Embryonic facial prominence (tissue), 1 donor: Measurements from ENCODE around the gene DSCAM.

Experiments used
- DNase-seq: peaks from one replicate; pipeline ENCODE4 v3.0.0-alpha.2; 2016; ENCODE audit errors: extremely low spot score

The DSCAM gene

DNA sequence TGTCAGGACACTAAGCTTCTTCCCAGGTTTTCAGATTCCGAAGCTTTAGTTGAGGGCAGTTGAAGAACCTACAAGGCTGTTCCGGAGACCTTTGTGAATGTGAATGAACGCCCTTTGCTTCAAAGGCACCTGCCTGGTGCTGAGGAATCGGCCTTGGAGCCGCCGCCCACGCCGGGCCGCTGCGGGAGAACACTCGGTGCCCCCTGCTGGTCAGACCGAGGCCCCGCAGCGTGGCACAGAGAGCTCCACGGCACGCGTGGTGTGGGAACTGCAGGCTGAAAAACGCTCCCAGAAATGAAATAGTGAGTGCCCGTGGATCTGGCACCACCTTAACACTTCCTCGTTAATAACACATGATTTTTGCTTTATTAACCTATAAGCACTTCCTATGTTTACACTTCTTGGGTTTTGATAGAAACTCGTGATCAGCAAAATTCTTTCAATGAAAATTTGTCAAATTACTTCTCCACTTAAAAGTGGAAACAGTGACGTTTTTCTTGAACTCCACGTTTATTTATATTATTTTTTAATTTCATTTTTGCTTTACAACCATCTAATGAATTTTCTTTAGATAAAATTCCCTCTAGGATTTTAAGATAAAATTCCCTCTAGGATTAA is 460.6 kb downstream of the DSCAM start:
- no peak for DNase-seq

GRCh38 chr21:40385883-40386282 is 461.1 kb downstream of the DSCAM start:
- DNase-seq = no peak

DNA sequence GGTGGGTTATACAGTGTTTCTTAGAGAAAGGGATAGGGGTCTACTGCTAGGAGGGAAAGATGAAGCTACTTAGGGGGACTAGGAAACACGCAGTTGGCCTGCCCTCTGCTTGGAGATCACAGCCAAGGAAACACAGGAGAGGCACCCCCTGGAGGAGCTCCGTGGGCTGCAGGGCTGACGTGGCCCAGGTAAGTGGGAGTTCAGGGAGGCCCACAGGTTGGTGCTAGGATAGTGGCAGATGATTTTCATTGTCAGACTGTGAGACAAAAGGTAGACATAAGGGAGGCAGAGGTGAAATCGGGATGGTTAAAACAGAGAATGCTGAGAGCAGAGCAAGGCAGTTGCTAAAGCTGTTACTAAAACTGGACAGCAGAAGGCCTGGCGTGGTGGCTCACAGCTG is 463.0 kb downstream of the DSCAM start:
- DNase-seq = no peak

GRCh38 chr21:40381111-40381510 is 465.8 kb downstream of the DSCAM start:
- no peak for DNase-seq

- no peak for DNase-seq
Measured at GRCh38 chr21:40379881-40380810, 466.8 kb downstream of the DSCAM start.

- no peak for DNase-seq
Measured at GRCh38 chr21:40377135-40377534, 469.8 kb downstream of the DSCAM start.

GRCh38 chr21:40373761-40374160 is 473.2 kb downstream of the DSCAM start:
- DNase-seq = no peak

DNA sequence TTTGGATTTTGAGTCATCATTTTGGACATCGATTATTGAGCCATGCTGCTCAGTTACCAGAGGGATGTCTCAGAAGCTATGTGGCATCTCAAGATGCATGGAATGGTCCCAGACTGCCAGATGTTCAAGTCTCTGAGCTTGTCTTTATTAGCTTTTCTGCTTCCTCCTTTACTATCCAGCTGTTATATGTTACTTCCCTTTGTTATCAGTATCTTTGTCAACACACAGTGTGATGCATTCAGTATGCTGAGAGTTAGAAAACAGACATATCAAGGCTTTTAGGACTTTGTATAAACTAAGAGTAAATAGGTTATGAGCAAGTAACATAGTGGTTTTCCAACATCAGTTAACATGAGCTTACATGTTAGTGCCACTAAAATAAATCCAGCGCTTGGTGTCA is 474.5 kb downstream of the DSCAM start:
- DNase-seq = no peak

DNA sequence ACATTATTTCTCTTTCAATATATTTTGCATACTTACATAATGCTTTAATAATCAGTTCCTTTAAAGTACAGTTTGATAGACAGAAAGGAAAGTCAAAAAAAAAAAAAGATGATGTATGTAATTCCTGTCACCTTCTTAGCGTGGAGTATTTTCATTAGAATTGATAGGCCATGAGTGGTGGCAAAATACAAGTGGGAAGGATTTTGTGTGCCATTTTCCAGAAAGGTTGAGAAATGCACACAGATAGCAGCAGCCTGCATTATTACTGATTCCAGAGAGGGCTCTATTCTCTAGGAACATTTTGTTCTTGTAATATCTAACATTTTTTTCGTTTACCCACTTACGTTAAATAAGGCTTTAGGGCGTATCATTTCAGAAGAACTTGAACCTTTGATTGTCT is 475.6 kb downstream of the DSCAM start:
- no peak for DNase-seq

DNA sequence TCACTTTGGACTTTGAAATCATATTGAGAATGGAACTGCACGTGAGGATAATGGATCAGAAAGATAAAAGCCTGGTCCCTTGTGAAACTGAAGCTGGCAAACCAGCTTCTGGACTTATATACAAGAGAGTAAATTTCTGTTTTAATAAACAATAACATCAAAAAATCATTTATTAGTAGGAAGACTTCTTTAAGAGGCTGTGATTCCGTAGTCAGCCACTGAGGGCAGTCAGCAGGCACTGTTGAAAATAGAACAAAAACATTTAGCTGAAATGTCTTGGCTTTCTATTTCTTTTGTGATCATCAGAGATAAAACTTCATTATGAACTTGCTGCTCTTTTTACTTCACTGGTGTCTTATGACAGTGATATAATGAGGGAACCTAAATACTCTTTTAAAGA is 490.3 kb downstream of the DSCAM start:
- DNase-seq = no peak

DNA sequence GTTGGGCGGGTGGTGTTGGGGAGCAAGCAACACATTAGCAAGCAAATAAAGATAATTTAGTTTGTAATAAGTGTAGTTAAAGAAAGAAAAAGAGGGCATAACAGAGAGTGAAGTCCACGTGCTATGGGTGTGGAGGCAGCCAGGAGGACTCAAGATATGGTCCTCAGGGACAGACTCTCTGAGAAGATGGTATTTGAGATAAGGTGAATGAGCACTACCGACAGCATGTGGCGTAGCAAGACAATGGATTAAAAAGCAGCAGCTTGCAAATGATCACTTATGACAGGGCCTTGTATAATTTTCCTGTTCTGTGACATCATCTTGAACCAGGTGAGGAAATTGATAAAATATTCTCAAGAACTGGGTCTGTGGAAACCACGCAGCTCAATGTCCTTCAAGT is 491.9 kb downstream of the DSCAM start:
- no peak for DNase-seq

- DNase-seq = no peak
Measured at GRCh38 chr21:40351006-40351405, 496.0 kb downstream of the DSCAM start.

GRCh38 chr21:40349591-40349990 is 497.4 kb downstream of the DSCAM start:
- DNase-seq = no peak

DNA sequence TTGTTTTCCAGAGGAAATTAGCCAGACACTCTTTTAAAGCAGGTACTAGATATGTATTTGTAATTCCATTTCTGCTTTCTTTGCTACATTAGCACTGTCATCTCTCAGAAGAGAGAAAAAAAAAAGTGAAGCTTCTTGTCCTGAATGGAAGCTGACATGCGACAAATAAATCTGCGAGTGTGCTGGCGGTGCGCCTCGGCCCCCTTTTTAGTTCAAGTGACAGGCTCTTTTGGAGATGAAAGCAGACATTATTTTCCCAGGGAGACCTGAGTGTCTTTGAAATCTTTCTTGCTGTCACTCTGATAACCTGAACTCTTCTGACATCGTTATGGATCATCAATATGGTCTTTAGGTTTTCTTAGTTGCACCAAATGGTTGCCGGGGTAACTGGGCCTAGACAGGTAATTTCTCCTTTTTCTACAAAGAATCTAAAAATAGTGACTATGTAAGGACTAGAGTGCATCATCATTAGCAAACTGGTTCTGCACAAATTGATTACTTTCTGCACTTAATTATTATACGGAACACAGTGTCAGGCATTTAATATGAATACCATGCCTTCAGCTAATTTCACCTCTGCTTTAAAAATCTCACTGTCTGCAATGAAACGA is 501.1 kb downstream of the DSCAM start:
- DNase-seq = no peak

DNA sequence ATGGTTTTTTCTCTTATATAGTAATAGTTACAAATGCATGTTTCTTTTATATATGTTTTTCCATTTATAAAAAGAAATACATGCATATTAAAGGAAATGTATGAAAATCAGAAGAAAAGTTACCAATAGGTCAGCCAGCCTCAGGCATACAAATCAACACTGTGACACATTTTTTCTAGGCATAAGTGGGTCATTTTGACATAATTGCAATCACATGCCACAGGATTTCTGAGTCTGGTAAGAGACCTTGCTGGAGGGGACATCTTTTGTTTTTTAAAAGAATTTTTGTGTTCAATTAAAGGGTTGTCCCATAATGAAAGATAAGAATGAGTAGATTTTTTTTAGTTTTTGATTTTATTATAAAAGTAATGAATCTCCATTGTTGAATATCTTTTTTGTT is 506.6 kb downstream of the DSCAM start:
- DNase-seq = no peak

- DNase-seq = no peak
Measured at GRCh38 chr21:40339050-40339449, 507.9 kb downstream of the DSCAM start.

- DNase-seq = no peak
Measured at GRCh38 chr21:40337981-40338380, 509.0 kb downstream of the DSCAM start.

- no peak for DNase-seq
Measured at GRCh38 chr21:40335704-40336103, 511.3 kb downstream of the DSCAM start.

- no peak for DNase-seq
Measured at GRCh38 chr21:40334159-40334558, 512.8 kb downstream of the DSCAM start.

DNA sequence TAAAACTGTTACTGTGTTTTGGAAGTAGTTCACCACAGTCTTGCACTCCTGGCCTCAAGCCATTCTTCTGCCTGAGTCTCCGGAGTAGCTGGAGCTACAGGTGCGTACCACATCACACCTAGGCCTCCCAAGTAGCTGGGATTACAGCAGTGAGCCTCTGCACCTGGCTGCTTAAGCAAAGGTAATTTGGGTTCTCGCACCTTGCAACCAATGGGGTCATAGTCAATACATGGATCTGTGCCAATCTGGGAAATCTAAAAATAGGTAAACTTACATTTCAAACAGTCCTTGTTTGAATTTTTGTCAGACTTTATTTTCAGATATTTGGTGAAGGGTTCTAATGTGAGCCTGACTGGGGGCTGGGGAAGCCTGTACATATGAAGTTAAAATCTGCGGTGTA is 513.2 kb downstream of the DSCAM start:
- DNase-seq = no peak

- no peak for DNase-seq
Measured at GRCh38 chr21:40331804-40332203, 515.2 kb downstream of the DSCAM start.

- no peak for DNase-seq
Measured at GRCh38 chr21:40331172-40331571, 515.8 kb downstream of the DSCAM start.

- no peak for DNase-seq
Measured at GRCh38 chr21:40324389-40324788, 522.6 kb downstream of the DSCAM start.
